Fibroblast of pulmonary artery (primary cell): Measurements from ENCODE around the gene PRR14.
"Not testable (repeated sequence)": the region's sequence is repeated elsewhere in the genome, so short reads cannot be mapped to it uniquely, and the experiment has no call there.

ENCODE experiments used
- DNase-seq: peaks from one replicate; pipeline ENCODE4 v3.0.0-alpha.2; 2010; ENCODE audit warnings: low read depth
- H3K4me3 ChIP-seq: replicated peaks from 2 replicates; pipeline ENCODE4 v1.5.1; 2011; ENCODE audit warnings: low read depth, mild to moderate bottlenecking, control low read depth, low read length, moderate library complexity
- TF ChIP-seq, protein P1 (sequence below): IDR thresholded peaks from 2 replicates; pipeline ENCODE4 v1.5.1; 2011; ENCODE audit warnings: mild to moderate bottlenecking, control low read depth, low read length, inconsistent platforms; ENCODE audit errors: missing control alignments

Gene PRR14

DNA sequence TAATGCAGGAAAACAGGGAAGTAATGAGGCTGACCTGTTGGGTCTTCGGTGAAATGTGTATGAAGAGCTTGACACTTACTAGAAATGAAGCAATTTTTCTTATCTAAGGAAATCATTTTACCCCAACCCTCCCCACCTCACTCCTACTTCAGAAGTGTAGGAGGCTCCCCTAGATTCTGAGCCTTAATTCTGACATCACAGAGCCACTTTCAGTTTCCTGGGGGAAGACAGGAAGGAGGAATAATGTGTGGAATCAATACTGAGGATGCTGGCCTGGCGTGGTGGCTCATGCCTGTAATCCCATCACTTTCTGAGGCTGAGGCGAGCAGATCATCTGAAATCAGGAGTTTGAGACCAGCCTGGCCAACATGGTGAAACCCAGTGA, 27.8 kb downstream of the PRR14 start:
- TF ChIP-seq, protein P1, sequence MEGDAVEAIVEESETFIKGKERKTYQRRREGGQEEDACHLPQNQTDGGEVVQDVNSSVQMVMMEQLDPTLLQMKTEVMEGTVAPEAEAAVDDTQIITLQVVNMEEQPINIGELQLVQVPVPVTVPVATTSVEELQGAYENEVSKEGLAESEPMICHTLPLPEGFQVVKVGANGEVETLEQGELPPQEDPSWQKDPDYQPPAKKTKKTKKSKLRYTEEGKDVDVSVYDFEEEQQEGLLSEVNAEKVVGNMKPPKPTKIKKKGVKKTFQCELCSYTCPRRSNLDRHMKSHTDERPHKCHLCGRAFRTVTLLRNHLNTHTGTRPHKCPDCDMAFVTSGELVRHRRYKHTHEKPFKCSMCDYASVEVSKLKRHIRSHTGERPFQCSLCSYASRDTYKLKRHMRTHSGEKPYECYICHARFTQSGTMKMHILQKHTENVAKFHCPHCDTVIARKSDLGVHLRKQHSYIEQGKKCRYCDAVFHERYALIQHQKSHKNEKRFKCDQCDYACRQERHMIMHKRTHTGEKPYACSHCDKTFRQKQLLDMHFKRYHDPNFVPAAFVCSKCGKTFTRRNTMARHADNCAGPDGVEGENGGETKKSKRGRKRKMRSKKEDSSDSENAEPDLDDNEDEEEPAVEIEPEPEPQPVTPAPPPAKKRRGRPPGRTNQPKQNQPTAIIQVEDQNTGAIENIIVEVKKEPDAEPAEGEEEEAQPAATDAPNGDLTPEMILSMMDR = no peak
- no peak for DNase-seq
- no peak overlapping the region for H3K4me3 ChIP-seq

DNA sequence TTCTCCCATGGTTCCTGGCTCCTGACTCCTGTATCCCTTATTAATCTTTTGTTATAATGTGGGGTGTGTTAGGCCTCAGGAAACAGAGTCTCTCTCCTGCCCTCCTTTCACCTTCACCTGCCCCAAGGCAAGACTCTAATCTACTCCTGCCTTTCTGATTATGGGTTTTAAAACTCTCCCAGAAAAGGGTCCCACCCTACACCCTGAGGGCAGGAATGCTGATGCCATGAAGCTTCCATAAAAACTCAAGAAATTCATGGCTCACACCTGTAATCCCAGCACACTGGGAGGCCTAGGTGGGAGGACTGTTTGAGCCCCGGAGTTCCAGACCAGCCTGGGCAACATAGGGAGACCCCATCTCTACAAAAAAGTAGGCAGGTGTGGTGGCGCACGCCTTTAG, 29.6 kb downstream of the PRR14 start:
- no peak for DNase-seq
- TF ChIP-seq, protein P1 = no peak
- no peak overlapping the region for H3K4me3 ChIP-seq

DNA sequence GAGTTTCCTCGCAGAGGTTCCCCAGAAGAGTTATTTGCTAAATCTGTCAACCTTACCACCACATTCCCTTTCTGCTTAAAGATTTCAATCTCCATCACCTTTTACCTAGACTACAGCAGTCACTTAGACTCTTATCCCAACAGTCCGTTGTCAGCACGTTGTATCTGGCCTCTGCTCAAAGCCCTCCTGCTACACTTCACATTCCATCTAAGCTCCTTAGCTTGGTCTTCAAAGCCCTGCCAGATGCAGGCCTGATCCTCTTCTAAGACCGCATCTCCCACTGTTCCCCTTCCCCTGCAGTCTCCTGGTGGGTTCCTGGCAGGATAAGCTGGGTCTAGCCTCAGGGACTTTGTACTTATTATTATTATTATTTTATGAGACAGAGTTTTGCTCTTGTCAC, 37.9 kb downstream of the PRR14 start:
- TF ChIP-seq, protein P1 = no peak
- H3K4me3 ChIP-seq = no peak overlapping the region
- no peak for DNase-seq

GRCh38 chr16:30691907-30692306, 41.1 kb downstream of the PRR14 start:
- TF ChIP-seq, protein P1 = no peak
- DNase-seq = no peak
- no peak overlapping the region for H3K4me3 ChIP-seq

DNA sequence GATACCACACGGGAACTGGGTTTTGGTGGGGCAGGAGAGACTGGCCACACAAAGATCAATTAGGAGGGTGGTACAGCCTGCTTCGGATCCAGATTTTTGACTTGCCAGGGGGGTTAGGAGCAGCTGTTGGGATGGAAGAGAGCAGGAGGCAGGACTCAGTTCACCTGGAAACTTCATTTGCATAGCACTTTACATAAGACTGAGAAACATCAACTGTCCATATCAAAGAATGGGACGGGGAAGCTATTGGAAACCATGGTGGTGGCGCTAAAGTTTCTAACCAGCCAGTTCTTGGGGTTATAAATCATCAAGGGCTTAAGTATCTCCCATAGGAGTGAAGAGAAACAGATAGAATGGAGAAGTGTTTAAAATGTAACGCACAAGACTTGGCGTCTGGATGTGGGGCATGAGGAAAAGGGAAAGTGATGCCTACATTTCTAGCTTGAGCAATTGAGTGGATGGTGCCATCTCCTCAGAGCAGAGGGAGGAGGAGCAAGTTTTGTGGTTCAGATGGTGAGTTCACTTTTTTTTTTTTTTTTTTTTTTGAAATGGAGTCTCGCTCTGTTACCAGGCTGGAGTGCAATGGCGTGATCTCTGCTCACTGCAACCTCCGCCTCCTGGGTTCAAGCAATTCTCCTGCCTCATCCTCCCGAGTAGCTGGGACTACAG, 41.8 kb downstream of the PRR14 start:
- no peak overlapping the region for H3K4me3 ChIP-seq
- DNase-seq = no peak
- TF ChIP-seq, protein P1 = no peak

GRCh38 chr16:30694926-30695693, 44.4 kb downstream of the PRR14 start:
- H3K4me3 ChIP-seq = no peak overlapping the region
- no peak for DNase-seq
- TF ChIP-seq, protein P1 = no peak

DNA sequence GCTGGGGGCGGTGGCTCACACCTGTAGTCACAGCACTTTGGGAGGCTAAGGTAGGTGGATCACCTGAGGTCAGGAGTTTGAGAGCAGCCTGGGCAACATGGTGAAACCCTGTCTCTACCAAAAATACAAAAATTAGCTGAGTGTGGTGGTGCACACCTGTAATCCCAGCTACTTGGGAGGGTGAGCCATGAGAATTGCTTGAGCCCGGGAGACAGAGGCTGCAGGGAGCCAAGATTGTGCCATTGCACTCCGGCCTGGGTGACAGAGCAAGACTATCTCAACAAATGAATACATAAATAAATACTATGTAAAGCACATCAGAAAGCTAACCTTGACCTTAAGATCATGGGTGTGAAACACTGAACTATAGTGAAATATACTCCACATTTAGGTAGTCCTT, 45.9 kb downstream of the PRR14 start:
- not testable (repeated sequence) for DNase-seq, H3K4me3 ChIP-seq
